ENCODE data around the gene NPL. TPM values are rescaled to one million over a fixed set of nuclear protein-coding genes. Genes with fewer than 3 reads are reported as not detected.
A peak's percentile ranks its signal among the peaks of the same experiment; 100 is the strongest.

NPL gene
- total and polyA plus RNA-seq, 9 of the 15 experiments (the other 6 are each of a cell fraction or from before 2014, with no cell fraction given): 9.9 to 22.3 (median 14.2) TPM

DNA sequence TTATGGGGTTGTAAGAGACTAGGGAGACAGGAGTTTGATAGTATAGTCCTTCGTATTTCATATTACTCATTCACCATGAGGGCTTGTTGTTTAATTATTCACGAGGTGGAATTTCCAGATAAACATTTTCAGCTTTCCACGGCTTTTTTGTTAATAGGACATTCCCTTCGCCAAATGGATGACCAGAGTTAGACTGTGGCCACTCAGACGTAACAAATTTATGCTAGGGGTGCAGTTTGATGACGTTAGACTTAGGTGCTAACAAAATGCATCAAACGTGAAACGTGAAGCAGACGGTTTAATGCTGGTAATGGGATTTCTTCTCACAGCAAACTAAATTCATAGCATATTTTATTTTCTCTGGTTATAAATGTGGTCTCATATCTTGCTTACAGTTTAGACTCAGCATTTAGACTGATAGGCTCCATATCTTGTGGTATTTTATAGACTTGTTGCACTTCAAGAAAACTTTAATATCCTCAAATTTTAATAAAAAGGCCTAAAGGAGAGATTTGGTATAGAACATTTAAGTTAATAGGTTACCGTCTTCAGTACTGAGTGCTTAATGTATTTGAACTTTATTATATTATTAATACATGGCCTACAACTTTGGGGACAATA, 51.9 kb downstream of the NPL start (continued):
- TF ChIP-seq, protein P1, sequence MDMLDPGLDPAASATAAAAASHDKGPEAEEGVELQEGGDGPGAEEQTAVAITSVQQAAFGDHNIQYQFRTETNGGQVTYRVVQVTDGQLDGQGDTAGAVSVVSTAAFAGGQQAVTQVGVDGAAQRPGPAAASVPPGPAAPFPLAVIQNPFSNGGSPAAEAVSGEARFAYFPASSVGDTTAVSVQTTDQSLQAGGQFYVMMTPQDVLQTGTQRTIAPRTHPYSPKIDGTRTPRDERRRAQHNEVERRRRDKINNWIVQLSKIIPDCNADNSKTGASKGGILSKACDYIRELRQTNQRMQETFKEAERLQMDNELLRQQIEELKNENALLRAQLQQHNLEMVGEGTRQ (CRISPR knock-in tag; IDR thresholded peaks at IDR 0.05): no peak
- TF ChIP-seq RBFOX2 (IDR thresholded peaks at IDR 0.05; ENCODE audit: low read depth, low read length) (peak; percentile 64), POLR2H (tag; IDR thresholded peaks at IDR 0.05; ENCODE audit: low read depth) (peak; percentile 52), FUS (optimal IDR thresholded peaks at IDR 0.05; ENCODE audit: low read depth, low read length) (peak; percentile 4), ZNF212 (CRISPR knock-in tag; IDR thresholded peaks at IDR 0.05) (no peak), KAT7 (CRISPR knock-in tag; IDR thresholded peaks at IDR 0.05; ENCODE audit: borderline replicate concordance) (no peak), NRF1 (conservative IDR thresholded peaks at IDR 0.05 in 1 of 2, IDR thresholded peaks at IDR 0.05 in 1 of 2) (no peak), RBM39 (optimal IDR thresholded peaks at IDR 0.05; ENCODE audit: low read depth, low read length) (no peak), ZNF316 (IDR thresholded peaks at IDR 0.05) (peak; percentile 78), POLR2AphosphoS2 (IDR thresholded peaks at IDR 0.05; ENCODE audit: low read length) (no peak), PCBP1 (IDR thresholded peaks at IDR 0.05; ENCODE audit: low read depth, low read length, poor library complexity, severe bottlenecking) (no peak), SAP30 (IDR thresholded peaks at IDR 0.05; ENCODE audit: borderline replicate concordance, insufficient read depth, low read depth, low read length, poor library complexity, severe bottlenecking) (peak; percentile 28), TEAD4 (IDR thresholded peaks at IDR 0.05; ENCODE audit: low read length) (no peak), TEAD4 (CRISPR knock-in tag; IDR thresholded peaks at IDR 0.05; ENCODE audit: borderline replicate concordance) (no peak), RBM15 (IDR thresholded peaks at IDR 0.05; ENCODE audit: insufficient read depth, low read length) (no peak), L3MBTL2 (IDR thresholded peaks at IDR 0.05) (0 out of 2 replicates have a peak, but pooled peaks have one; percentile 30), BACH1 (tag; IDR thresholded peaks at IDR 0.05) (peak; percentile 44; the same call in 1 of the 2 replicates), NR2F6 (CRISPR knock-in tag; IDR thresholded peaks at IDR 0.05) (no peak), ZKSCAN1 (IDR thresholded peaks at IDR 0.05; ENCODE audit: low read depth, low read length) (no peak), ZNF23 (CRISPR knock-in tag; IDR thresholded peaks at IDR 0.05) (no peak), ZNF354B (CRISPR knock-in tag; IDR thresholded peaks at IDR 0.05) (no peak), ETV6 (IDR thresholded peaks at IDR 0.05; ENCODE audit: borderline replicate concordance in 1 of 2, low read depth in 2 of 2, low read length in 1 of 2) (no peak), ETV6 (CRISPR knock-in tag; IDR thresholded peaks at IDR 0.05; ENCODE audit: borderline replicate concordance) (no peak), MAFK (IDR thresholded peaks at IDR 0.05; ENCODE audit: low read length) (no peak), RFX5 (IDR thresholded peaks at IDR 0.05; ENCODE audit: low read depth, low read length) (no peak)
- TF ChIP-seq, protein P2, sequence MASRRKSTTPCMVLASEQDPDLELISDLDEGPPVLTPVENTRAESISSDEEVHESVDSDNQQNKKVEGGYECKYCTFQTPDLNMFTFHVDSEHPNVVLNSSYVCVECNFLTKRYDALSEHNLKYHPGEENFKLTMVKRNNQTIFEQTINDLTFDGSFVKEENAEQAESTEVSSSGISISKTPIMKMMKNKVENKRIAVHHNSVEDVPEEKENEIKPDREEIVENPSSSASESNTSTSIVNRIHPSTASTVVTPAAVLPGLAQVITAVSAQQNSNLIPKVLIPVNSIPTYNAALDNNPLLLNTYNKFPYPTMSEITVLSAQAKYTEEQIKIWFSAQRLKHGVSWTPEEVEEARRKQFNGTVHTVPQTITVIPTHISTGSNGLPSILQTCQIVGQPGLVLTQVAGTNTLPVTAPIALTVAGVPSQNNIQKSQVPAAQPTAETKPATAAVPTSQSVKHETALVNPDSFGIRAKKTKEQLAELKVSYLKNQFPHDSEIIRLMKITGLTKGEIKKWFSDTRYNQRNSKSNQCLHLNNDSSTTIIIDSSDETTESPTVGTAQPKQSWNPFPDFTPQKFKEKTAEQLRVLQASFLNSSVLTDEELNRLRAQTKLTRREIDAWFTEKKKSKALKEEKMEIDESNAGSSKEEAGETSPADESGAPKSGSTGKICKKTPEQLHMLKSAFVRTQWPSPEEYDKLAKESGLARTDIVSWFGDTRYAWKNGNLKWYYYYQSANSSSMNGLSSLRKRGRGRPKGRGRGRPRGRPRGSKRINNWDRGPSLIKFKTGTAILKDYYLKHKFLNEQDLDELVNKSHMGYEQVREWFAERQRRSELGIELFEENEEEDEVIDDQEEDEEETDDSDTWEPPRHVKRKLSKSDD (conservative IDR thresholded peaks at IDR 0.05; ENCODE audit: low read length): no peak
- TF ChIP-seq, protein P3, sequence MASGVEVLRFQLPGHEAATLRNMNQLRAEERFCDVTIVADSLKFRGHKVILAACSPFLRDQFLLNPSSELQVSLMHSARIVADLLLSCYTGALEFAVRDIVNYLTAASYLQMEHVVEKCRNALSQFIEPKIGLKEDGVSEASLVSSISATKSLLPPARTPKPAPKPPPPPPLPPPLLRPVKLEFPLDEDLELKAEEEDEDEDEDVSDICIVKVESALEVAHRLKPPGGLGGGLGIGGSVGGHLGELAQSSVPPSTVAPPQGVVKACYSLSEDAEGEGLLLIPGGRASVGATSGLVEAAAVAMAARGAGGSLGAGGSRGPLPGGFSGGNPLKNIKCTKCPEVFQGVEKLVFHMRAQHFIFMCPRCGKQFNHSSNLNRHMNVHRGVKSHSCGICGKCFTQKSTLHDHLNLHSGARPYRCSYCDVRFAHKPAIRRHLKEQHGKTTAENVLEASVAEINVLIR (CRISPR knock-in tag; IDR thresholded peaks at IDR 0.05): 0 out of 2 replicates have a peak, but pooled peaks have one; percentile 60

Data from K562 (cell line).